ENCODE data around the gene SBK1.

Gene SBK1

GRCh38 chr16:28282045-28282444 is 10.3 kb upstream of the SBK1 start:
- no peak for DNase-seq (ENCODE audit: low spot score)

- no peak for DNase-seq (ENCODE audit: low spot score)
Observed at GRCh38 chr16:28283173-28283572, 9.2 kb upstream of the SBK1 start.

GRCh38 chr16:28283798-28284577 is 8.3 kb upstream of the SBK1 start:
- no peak for DNase-seq (ENCODE audit: low spot score)

- no peak for DNase-seq (ENCODE audit: low spot score)
Observed at GRCh38 chr16:28285649-28286048, 6.7 kb upstream of the SBK1 start.

- DNase-seq (ENCODE audit: low spot score): no peak
Observed at GRCh38 chr16:28288114-28288513, 4.2 kb upstream of the SBK1 start.

GRCh38 chr16:28289048-28289447 is 3.3 kb upstream of the SBK1 start:
- DNase-seq (ENCODE audit: low spot score): no peak

GRCh38 chr16:28289939-28290858 is 2.1 kb upstream of the SBK1 start:
- DNase-seq (ENCODE audit: low spot score): no peak

GRCh38 chr16:28290859-28291254 is 1.5 kb upstream of the SBK1 start:
- no peak for DNase-seq (ENCODE audit: low spot score)

- no peak for DNase-seq (ENCODE audit: low spot score)
Observed at GRCh38 chr16:28292731-28293600, 641 bp downstream of the SBK1 start.

- no peak for DNase-seq (ENCODE audit: low spot score)
Observed at GRCh38 chr16:28293601-28293960, 1.3 kb downstream of the SBK1 start.

- no peak for DNase-seq (ENCODE audit: low spot score)
Observed at GRCh38 chr16:28294201-28294600, 1.9 kb downstream of the SBK1 start.

GRCh38 chr16:28295276-28295675 is 3.0 kb downstream of the SBK1 start:
- no peak for DNase-seq (ENCODE audit: low spot score)

- DNase-seq (ENCODE audit: low spot score): no peak
Observed at GRCh38 chr16:28297308-28297707, 5.0 kb downstream of the SBK1 start.

GRCh38 chr16:28297784-28298510 is 5.6 kb downstream of the SBK1 start:
- no peak for DNase-seq (ENCODE audit: low spot score)

- DNase-seq (ENCODE audit: low spot score): no peak
Observed at GRCh38 chr16:28298511-28298878, 6.2 kb downstream of the SBK1 start.

GRCh38 chr16:28300327-28300726 is 8.0 kb downstream of the SBK1 start:
- DNase-seq (ENCODE audit: low spot score): no peak

- DNase-seq (ENCODE audit: low spot score): no peak
Observed at GRCh38 chr16:28301154-28301553, 8.8 kb downstream of the SBK1 start.

- no peak for DNase-seq (ENCODE audit: low spot score)
Observed at GRCh38 chr16:28301620-28302019, 9.3 kb downstream of the SBK1 start.

GRCh38 chr16:28303132-28303531 is 10.8 kb downstream of the SBK1 start:
- DNase-seq (ENCODE audit: low spot score): no peak

- no peak for DNase-seq (ENCODE audit: low spot score)
Observed at GRCh38 chr16:28304214-28304613, 11.9 kb downstream of the SBK1 start.

- no peak for DNase-seq (ENCODE audit: low spot score)
Observed at GRCh38 chr16:28307936-28308335, 15.6 kb downstream of the SBK1 start.

All from germinal center (tissue), 1 donor.